AG04449 (cell line): ENCODE data around the gene OR10K1.
A peak's percentile ranks its signal among the peaks of the same experiment; 100 is the strongest.

ENCODE experiments used
- CTCF ChIA-PET: fragments of 350-600 bp; formaldehyde crosslinking; extraction: SDS; loops from one replicate; lab custom pipeline; 2021; ENCODE audit warnings: antibody characterized with exemption; lab: Yijun Ruan, JAX
- POLR2A ChIA-PET: fragments of 400-600, 350-600 bp; formaldehyde crosslinking; extraction: SDS; loops from one replicate; lab custom pipeline; 2020; ENCODE audit warnings: antibody characterized with exemption, inconsistent platforms; lab: Yijun Ruan, JAX
- DNase-seq: peaks from one replicate; pipeline ENCODE4 v3.0.0-alpha.2; 2010; ENCODE audit warnings: low read depth, low spot score
- H3K4me3 ChIP-seq: 2 replicates; pipeline ENCODE4 v1.5.1; 2011; ENCODE audit warnings: low read depth, mild to moderate bottlenecking, control low read depth, low read length
- CTCF ChIP-seq: IDR thresholded peaks from one replicate; pipeline ENCODE4 v1.5.1; 2011; ENCODE audit warnings: mild to moderate bottlenecking, moderate library complexity, low read length, control low read depth, inconsistent platforms; ENCODE audit not compliant: insufficient read depth; ENCODE audit errors: missing control alignments

OR10K1 gene

GRCh38 chr1:158485455-158485854 lies 23.8 kb downstream of the OR10K1 start:
- DNase-seq, result no peak
- POLR2A ChIA-PET, result no interaction called here
- H3K4me3 ChIP-seq, result no peak overlapping the region
- no peak for TF ChIP-seq CTCF
- CTCF ChIA-PET, result no interaction called here

GRCh38 chr1:158491316-158491715 lies 29.7 kb downstream of the OR10K1 start:
- no peak for DNase-seq
- H3K4me3 ChIP-seq, result no peak overlapping the region
- CTCF ChIA-PET, result no interaction called here
- POLR2A ChIA-PET, result no interaction called here
- TF ChIP-seq CTCF, result no peak

- no peak for DNase-seq
- no peak overlapping the region for H3K4me3 ChIP-seq
- POLR2A ChIA-PET, result no interaction called here
- no peak for TF ChIP-seq CTCF
- CTCF ChIA-PET, result no interaction called here
Measured at GRCh38 chr1:158493054-158493453, 31.4 kb downstream of the OR10K1 start.

GRCh38 chr1:158494796-158495195 lies 33.2 kb downstream of the OR10K1 start:
- ChIA-PET CTCF (interaction anchor here (1.3 kb wide), 1 partner anchor 531 kb away, joined by 3 read pairs; no protein-coding TSS in a partner anchor), POLR2A (no interaction called here)
- no peak for DNase-seq
- TF ChIP-seq CTCF, result no peak
- H3K4me3 ChIP-seq, result no peak overlapping the region

GRCh38 chr1:158496374-158496773 lies 34.7 kb downstream of the OR10K1 start:
- no peak for DNase-seq
- TF ChIP-seq CTCF, result no peak
- ChIA-PET CTCF (interaction anchor here (1.3 kb wide), 1 partner anchor 292 kb away, joined by 5 read pairs; no protein-coding TSS in a partner anchor), POLR2A (no interaction called here)
- no peak overlapping the region for H3K4me3 ChIP-seq

GRCh38 chr1:158506369-158506987 lies 44.8 kb downstream of the OR10K1 start:
- POLR2A ChIA-PET, result no interaction called here
- no peak overlapping the region for H3K4me3 ChIP-seq
- CTCF ChIA-PET, result interaction anchor here (0.5 to 1.2 kb wide), 2 partner anchors 18 to 566 kb away, joined by 3 read pairs; no protein-coding TSS in a partner anchor
- TF ChIP-seq CTCF, result peak; percentile 14
- no peak for DNase-seq
